HG02970 (cell line): Measurements from ENCODE around the gene CIP2A.
"Not testable (repeated sequence)": the region's sequence is repeated elsewhere in the genome, so short reads cannot be mapped to it uniquely, and the experiment has no call there.

Experiments
- ATAC-seq: cut with Tn5 transposase; IDR thresholded peaks from one replicate; pipeline ENCODE4 v1.9.1; 2021; ENCODE audit warnings: mild to moderate bottlenecking, moderate library complexity, moderate number of reproducible peaks; ENCODE audit not compliant: unreplicated experiment, low FRiP score

The CIP2A gene

GRCh38 chr3:108589081-108589997, at the start of gene CIP2A, which contains the start of gene DZIP3:
CIP2A (minus strand) TSS chr3:108589438; CDS start chr3:108589375, 63 bp downstream.
DZIP3 (plus strand) TSS chr3:108589722; CDS start chr3:108605407, 15,685 bp downstream.
- ATAC-seq = peak; percentile 97

GRCh38 chr3:108629974-108630373, 40.7 kb upstream of the CIP2A start:
- no peak for ATAC-seq

GRCh38 chr3:108623504-108623903, 34.3 kb upstream of the CIP2A start:
- ATAC-seq = no peak

- ATAC-seq = no peak
Observed at GRCh38 chr3:108620250-108620649, 31.0 kb upstream of the CIP2A start.

- ATAC-seq = not testable (repeated sequence)
Observed at GRCh38 chr3:108616090-108616489, 26.9 kb upstream of the CIP2A start.

- no peak for ATAC-seq
Observed at GRCh38 chr3:108610651-108611050, 21.4 kb upstream of the CIP2A start.

- ATAC-seq = no peak
Observed at GRCh38 chr3:108608750-108609149, 19.5 kb upstream of the CIP2A start.

GRCh38 chr3:108605491-108605890, 16.3 kb upstream of the CIP2A start:
- no peak for ATAC-seq

GRCh38 chr3:108605028-108605427, 15.8 kb upstream of the CIP2A start:
- no peak for ATAC-seq

GRCh38 chr3:108603691-108604090, 14.5 kb upstream of the CIP2A start:
- ATAC-seq = no peak

- no peak for ATAC-seq
Observed at GRCh38 chr3:108602935-108603294, 13.7 kb upstream of the CIP2A start.

GRCh38 chr3:108602249-108602934, 13.2 kb upstream of the CIP2A start:
- ATAC-seq = no peak

- no peak for ATAC-seq
Observed at GRCh38 chr3:108599677-108600409, 10.6 kb upstream of the CIP2A start.

GRCh38 chr3:108598375-108598774, 9.1 kb upstream of the CIP2A start:
- ATAC-seq = no peak

GRCh38 chr3:108595321-108595720, 6.1 kb upstream of the CIP2A start:
- no peak for ATAC-seq

GRCh38 chr3:108590460-108590859, 1.2 kb upstream of the CIP2A start:
- no peak for ATAC-seq

GRCh38 chr3:108589998-108590323, 723 bp upstream of the CIP2A start:
- no peak for ATAC-seq

GRCh38 chr3:108588601-108589000, 637 bp downstream of the CIP2A start:
- no peak for ATAC-seq

- ATAC-seq = no peak
Observed at GRCh38 chr3:108578064-108578463, 11.2 kb downstream of the CIP2A start.

GRCh38 chr3:108569336-108569735, 19.9 kb downstream of the CIP2A start:
- ATAC-seq = no peak

- no peak for ATAC-seq
Observed at GRCh38 chr3:108566599-108566998, 22.6 kb downstream of the CIP2A start.
